Fibroblast of mammary gland (primary cell): ENCODE results near the gene MT1A.
A peak's percentile ranks its signal among the peaks of the same experiment; 100 is the strongest.

Experiments used
- DNase-seq: peaks from one replicate; pipeline ENCODE4 v3.0.0-alpha.2; 2010; ENCODE audit warnings: low read depth
- H3K4me3 ChIP-seq: 2 replicates; pipeline ENCODE4 v1.5.1; 2011; ENCODE audit warnings: low read depth, mild to moderate bottlenecking, low read length, moderate library complexity; ENCODE audit not compliant: control insufficient read depth
- TF ChIP-seq, protein P1 (sequence below): conservative IDR thresholded peaks from 2 replicates; pipeline ENCODE4 v1.5.1; 2011; ENCODE audit warnings: low read depth, low read length, inconsistent platforms; ENCODE audit not compliant: control insufficient read depth, insufficient read depth

Gene MT1A

DNA sequence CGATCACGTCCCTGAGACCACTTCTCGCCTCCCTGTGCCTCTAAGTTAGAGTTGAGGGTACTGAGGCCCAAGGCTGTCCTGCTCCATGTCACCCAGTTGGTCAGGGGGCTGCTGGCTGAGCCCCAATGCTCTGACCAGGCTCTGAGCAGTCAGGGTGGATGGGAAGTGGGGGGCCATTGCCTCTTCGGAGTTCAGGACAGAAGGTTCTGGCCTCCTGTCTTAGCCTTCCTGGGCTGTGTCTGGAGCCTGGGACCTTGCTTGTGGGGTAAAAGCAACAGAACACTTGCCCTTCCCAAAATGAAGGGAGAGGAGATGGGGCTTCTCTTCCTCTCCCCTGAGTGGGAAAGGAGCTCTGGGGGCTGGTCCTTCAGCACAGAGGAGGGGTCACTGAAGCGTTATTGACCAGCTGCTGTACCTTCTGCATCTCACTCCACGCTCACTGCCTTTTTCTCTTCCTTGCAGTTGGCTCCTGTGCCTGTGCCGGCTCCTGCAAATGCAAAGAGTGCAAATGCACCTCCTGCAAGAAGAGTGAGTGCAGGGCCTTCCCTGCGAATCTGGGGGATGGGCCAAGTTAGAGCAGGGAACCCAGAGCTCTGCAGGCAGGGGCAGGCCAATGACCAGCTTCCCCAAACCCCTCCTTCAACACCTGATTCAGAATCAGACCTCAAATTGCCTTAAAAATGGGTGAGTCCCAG is 44.4 kb downstream of the MT1A start:
- peak overlapping the region; percentile 72 for H3K4me3 ChIP-seq
- TF ChIP-seq, protein P1, sequence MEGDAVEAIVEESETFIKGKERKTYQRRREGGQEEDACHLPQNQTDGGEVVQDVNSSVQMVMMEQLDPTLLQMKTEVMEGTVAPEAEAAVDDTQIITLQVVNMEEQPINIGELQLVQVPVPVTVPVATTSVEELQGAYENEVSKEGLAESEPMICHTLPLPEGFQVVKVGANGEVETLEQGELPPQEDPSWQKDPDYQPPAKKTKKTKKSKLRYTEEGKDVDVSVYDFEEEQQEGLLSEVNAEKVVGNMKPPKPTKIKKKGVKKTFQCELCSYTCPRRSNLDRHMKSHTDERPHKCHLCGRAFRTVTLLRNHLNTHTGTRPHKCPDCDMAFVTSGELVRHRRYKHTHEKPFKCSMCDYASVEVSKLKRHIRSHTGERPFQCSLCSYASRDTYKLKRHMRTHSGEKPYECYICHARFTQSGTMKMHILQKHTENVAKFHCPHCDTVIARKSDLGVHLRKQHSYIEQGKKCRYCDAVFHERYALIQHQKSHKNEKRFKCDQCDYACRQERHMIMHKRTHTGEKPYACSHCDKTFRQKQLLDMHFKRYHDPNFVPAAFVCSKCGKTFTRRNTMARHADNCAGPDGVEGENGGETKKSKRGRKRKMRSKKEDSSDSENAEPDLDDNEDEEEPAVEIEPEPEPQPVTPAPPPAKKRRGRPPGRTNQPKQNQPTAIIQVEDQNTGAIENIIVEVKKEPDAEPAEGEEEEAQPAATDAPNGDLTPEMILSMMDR: no peak
- no peak for DNase-seq

DNA sequence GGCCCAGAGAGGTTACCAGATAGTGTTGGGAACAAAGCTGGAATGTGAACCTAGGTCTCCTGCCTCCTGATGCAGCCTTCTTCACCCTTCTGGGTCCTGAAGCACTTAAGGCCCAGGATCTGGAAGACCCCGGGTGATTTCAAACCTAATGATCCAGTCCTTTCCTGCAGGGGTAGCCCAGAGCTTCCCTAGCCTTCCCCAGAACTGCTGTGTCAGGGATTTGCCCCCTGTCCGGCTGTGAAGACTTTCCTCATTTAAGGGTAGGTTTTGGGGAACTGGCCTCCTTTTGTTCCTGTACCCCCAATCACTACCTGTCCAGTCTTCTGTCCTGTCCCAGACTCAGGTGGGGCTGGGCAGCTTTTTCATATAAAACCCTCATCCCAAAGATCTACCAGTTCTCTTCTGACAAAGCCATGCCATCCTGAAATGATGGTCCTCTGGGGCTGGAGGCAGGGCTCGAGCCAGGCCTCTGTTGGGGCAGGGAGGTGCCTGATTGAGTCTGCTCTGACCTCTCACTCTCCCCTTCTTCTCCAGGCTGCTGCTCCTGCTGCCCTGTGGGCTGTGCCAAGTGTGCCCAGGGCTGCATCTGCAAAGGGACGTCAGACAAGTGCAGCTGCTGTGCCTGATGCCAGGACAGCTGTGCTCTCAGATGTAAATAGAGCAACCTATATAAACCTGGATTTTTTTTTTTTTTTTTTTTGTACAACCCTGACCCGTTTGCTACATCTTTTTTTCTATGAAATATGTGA is 45.1 kb downstream of the MT1A start:
- peak overlapping the region; percentile 72 for H3K4me3 ChIP-seq
- TF ChIP-seq, protein P1: peak; percentile 1

DNA sequence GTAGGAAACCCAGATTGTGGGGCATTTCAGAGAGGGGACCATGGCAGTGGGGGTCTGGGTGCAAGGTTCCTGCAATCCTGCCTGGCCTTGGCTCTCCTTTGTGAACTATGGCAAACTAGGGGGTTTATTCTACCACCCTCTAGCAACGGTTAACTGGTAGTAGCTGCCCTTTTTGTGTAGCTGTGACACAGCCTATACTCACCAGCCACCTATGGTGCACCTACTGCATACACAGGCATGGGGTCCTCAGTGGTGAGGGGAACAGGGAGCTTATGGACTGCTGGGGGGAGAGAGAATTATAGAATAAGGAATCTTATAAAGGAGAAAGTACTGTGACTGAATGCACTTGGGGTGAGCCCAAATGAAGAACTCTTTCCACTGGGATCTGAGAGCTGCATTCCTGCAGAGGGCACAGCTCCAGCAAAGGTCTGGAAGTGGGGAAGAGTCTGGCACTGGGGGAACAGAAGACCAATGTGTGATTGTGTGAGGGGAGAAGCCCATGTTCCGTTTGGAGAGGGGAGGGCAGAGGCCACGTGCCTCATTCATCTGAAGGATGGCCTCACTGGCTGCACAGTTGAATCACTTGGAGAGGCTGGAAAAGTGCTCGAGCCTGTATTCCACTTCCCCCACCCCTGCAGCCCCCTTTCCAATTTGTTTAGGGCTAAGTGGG is 45.9 kb downstream of the MT1A start:
- DNase-seq: no peak
- TF ChIP-seq, protein P1: no peak
- H3K4me3 ChIP-seq: no peak overlapping the region

More for the DNA sequence above, 45.1 kb downstream of the MT1A start:
- no peak for DNase-seq

DNA sequence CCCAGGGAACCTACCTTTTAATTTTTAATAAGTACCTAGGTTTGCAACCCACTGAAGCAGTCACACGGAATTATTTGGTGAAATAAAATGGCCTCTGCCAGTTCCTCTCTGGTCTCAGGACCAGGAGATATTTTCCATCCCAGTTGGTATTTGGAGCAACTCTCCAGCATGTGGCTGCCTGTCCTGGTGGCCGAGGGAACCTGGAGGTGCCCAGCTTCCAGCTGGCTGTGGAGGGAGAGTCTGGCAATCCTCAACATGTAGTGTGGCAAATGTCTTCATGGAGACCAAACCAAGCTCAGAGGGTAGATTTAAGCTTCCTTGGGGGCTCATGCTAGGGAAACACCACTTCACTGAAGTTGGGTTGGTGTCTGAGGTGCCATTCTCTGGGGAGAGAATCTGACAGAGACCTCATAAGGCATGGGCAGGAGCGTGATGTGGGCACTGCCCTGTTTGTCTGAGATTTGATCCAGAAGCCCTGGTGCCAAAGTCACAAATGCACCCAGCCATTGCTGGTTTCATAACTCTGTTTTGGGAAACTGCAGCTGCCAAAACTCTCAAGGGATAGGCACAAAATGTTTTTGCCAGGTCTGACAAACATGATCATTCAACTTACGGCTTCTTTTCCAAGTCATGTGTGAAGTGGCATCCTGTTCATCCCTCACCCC is 46.6 kb downstream of the MT1A start:
- no peak overlapping the region for H3K4me3 ChIP-seq

DNA sequence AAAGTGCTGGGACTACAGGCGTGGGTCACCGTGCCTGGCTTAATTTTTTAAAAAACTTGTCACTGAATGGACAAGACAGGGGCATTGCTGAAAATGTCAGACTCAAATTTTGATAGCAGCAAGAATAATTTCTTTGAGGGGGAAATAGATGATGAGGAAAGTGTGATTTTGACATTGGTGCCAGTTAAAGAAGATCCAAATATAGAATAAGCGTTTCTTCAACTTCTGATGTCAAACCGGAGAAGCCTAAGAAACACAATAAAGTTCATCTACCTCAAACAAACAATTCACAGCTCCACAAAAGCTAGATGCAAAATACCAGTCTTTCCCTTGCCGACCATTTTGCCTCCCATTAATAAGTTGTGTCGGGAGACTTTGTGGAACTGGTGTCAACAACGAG is 48.3 kb downstream of the MT1A start:
- TF ChIP-seq, protein P1: no peak
- no peak for DNase-seq
- H3K4me3 ChIP-seq: no peak overlapping the region

More for the DNA sequence above, 46.6 kb downstream of the MT1A start:
- TF ChIP-seq, protein P1: no peak
- no peak for DNase-seq

DNA sequence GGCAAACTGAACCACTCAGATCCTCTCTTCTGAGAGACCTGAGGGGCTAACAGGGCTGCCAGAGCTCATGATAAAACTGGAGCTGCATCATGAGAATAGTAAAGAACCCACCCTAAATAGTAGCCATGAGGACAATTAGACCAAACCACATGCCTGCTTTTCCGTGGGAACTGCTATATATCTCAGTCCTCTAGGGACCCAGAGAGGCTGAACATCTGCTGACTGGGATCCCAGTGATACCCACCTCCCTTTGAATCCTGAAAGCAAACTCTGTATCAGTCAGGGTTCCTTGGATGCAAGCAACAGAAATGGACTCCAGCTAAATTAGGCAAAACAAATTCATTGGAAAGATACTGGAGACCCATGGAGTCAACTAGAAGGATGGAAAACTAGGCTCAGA is 50.3 kb downstream of the MT1A start:
- peak; percentile 40 for DNase-seq
- no peak overlapping the region for H3K4me3 ChIP-seq
- TF ChIP-seq, protein P1: no peak
